HG02798 (cell line): ENCODE measurements around the gene FGF22.
"Not testable (repeated sequence)": the region's sequence is repeated elsewhere in the genome, so short reads cannot be mapped to it uniquely, and the experiment has no call there.

Experiments
- ATAC-seq: cut with Tn5 transposase; IDR thresholded peaks from one replicate; pipeline ENCODE4 v1.9.1; 2021; ENCODE audit warnings: mild to moderate bottlenecking; ENCODE audit not compliant: unreplicated experiment, poor library complexity

The FGF22 gene

DNA sequence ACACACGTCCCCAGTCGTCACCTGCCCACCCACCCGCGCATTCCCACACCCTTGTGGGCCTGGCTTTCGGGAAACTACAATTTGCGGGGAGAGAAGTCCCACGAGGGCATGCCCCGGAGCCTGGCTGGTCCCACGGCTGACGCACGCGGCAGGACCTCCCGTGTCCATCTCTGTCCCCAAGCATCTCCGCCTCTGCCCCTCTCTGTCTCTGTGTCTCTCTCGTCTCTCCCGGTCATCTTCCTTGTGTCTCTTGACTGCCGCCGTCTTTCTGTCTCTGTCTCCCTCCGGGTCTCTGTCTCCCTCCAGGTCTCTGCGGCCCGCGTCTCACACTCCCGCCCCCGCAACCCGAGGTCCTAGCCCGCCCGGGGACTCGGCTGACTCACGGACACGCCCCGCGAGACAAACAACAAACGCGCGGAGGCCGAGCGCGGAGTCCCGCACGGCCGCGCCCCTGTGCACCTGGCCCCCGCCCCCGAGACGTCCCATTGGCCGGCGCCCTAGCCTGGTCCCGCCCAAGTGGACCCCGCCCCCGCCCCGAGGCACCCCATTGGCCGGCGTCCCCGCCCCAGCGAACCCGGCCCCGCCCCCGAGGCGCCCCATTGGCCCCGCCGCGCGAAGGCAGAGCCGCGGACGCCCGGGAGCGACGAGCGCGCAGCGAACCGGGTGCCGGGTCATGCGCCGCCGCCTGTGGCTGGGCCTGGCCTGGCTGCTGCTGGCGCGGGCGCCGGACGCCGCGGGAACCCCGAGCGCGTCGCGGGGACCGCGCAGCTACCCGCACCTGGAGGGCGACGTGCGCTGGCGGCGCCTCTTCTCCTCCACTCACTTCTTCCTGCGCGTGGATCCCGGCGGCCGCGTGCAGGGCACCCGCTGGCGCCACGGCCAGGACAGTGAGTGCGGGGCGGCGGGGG, at the start of gene FGF22:
TSS of gene FGF22 (plus strand) at position 627 of the 908 bp plus-strand sequence. CDS start at position 674, 47 bp downstream.
- peak; percentile 75 for ATAC-seq

DNA sequence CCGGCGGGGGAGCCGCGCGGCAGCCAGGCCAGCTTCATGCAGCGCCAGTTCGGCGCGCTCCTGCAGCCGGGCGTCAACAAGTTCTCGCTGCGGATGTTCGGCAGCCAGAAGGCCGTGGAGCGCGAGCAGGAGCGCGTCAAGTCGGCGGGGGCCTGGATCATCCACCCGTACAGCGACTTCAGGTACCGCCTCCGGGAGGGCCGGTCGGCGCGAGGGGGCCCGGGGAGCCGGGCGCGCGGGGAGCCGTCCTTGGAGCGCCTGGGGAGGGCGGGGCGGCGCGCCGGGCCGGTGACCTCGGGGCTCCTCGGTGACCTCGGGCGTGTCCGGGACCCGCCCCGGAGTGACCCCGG, 49.3 kb upstream of the FGF22 start:
- ATAC-seq = no peak

DNA sequence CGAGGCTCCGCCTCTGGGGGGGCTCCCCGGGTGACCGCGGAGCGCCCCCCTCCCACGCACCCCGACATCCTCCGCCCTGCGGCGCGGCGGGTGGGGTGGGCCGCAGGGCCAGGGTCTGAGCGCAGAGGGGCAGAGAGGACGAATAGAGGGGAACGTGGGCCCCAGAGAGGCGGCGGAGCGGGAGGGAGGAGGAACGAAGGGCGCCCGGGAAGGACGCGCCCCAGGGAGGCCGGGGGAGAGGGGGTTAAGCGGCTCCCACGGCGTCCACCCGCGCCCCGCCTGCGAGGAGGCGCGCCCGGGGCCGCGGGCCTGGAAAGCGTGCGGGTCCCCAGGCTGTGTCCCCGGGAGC, 49.0 kb upstream of the FGF22 start:
- ATAC-seq = no peak

DNA sequence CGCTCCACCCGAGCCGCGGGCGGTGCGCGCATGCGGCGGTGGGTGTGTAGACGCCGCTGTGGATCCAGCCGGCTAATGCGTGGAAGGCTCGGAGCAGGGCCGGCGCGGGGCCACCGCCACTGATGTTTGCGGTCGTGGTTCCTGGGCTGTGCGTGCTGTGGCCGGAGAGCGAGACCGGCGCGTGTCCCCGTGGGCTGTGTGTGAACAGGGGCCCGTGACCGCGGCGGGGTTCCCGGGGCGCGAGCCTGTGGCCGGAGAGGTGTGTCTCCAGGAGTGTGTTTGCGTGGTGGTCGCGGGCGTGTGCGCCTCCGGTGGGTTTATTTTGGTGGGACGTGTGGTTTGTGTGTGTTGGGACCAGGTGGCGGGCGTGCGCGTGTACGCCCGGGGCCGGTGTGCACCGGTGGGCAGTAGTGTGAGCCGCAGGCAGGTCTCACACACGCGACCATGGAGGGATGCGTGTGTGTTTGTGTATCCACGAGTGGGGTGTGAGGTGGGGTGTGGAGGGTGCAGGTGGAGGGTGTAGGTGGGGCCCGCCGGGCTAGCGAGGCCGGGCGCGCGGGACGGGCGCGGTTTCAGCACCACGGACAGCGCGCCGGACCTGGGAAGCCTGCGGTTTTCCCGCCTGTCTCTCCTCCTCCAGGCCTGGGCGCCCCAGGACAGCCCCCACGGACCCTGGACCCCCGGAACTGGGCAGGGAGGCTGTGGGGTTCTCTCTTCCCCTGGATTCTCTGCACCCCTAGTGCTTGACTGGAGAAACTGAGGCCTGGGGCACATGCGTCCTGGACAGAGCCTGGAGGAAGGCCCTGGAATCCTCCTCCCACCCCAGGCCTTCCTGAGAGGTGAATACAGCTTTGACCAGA, 48.4 kb upstream of the FGF22 start:
- ATAC-seq = no peak

DNA sequence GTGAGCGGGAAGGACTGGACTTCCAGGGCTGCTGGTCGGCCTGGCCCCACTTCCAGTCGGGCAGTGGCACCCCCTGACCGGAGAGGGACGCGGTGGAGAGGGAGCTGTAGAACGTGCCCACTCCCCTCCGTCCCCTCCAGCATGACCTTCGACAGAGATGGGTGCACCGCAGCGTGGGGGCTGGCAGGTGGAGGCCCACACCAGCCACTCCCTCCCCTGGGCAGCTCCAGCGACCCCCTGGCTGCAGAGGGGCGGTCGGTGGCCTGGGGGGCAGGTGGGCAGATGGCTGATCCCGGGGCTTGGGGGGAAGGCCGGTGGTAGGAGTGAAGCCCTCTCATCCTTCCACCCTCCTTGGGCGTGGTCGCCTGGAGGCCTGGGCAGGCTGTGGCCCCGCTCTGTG, 47.6 kb upstream of the FGF22 start:
- ATAC-seq = no peak

DNA sequence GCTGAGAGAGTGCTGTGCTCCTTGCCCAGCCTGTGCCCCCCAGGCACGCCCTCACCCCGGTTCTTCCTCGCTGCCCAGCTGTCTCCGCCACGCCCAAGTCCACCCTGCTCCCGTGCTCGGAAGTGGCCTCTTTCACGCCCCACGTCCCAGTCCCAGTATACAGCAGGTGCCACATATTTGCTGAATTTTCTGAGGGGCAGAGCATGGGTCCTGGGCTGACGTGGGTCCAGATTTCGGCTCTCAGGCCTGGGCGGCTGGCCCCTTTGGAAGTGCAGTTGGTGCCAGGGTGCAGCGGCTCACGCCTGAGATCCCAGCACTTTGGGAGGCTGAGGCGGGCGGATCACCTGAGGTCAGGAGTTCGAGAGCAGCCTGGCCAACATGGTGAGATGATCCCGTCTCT, 46.6 kb upstream of the FGF22 start:
- ATAC-seq = no peak

DNA sequence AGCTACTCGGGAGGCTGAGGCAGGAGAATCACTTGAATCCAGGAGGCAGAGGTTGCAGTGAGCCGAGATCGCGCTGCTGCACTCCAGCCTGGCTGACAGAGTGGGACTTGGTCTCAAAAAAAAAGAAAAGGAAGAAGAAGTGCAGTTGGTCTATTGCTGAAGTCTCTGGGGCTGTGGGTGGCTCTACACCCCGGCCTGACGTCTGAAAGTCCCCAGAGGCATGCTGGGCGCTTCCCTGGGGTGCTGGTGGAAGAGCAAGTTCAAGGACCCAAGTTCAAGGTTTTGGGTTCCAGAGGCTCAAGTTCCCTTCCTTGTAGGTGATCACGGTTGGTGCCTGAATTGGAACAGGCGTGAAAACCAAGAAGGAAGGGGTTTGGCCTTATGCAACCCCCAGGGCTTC, 46.2 kb upstream of the FGF22 start:
- no peak for ATAC-seq

DNA sequence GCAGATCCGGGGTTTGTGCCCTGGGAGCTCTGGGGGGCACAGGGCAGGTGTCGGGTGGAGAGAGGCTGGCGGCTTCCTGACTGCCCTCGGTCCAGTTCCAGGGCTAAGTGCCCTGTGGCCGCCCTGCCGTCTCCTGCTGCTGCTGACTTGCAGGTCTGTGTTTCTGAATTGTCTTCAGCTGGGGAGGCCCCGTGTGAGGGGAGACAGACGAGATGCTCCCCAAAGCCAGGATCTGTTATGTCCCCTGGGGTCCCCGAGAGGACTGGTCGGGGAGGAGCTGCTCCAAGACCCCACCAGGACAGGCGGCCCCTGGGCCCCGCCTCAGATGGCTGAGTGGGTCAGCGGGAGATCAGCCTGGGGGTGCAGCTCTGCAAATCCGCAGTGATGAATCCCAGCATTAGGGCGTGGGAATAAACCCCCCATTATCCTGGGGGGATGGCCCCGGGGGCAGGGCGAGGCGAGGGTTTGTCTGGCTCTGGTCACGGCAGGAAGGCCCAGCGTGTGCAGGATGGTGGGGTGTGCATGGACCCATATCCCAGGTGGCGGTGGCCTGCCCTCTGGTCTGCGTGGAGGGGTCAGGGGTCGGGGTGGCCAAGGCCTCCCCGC, 45.3 kb upstream of the FGF22 start:
- no peak for ATAC-seq

DNA sequence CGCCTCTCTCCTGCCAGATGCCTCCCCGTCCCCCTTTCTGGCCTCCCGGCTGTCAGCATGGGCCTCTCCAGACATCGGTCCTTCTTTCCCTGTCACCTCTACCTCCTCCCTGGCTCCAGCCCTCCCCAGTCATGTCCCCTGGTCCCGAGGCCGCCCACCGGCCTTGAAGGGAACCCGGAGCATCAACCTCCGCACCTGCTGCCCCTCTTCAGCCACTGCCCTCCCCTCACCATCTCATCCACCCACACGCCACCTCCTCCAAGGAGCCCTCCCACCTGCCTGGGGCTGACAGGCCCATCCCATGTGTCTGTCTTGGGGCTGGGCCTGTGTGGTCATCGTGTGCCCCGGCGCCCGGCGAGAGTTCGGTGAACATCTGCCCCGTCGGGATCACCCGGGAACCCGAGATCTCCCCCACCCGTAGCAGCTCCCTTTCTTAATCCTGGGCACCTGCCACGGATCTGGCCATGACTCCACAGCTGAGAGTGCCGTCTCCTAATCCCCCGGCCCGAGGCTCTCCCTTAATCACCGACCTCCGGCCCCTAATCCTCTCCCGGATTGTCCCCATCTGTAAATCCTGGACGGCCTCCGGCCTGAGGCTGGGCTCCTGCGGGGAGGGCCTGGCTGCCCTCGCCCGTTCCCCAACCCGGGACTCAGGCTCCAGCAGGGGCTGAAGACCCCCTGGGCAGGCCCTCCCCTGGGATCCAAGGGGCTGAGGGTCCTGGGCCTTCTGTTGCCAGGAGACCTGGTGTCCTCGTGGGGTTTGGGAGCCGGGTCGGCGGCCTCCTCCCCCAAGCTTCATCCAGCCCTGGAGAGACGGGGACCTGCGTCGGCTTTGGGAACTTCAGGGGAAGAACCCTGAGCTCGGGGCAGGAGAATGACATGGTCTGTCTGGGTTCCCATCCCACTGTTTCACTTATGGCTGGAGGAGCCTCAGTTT, 44.1 kb upstream of the FGF22 start:
- no peak for ATAC-seq

DNA sequence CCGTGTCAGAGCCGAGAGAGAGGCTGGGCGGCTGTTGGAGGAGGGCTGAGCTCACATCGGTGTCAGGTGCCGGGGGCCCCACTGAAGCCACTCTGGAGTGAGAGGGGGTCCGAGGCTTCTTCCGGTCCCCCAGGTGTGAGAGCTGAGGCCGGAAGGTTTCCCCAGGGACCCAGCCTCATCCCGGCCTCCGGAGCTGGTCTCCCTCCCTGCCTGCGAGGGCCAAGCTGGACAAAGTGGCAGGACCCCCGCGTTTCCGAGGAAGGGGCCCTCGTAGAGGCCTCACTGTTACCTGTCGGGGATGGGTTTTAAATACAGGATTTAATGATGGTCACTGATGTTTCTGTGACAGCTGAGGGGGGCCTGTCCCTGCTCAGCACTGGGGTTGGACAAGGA, 43.4 kb upstream of the FGF22 start:
- no peak for ATAC-seq

DNA sequence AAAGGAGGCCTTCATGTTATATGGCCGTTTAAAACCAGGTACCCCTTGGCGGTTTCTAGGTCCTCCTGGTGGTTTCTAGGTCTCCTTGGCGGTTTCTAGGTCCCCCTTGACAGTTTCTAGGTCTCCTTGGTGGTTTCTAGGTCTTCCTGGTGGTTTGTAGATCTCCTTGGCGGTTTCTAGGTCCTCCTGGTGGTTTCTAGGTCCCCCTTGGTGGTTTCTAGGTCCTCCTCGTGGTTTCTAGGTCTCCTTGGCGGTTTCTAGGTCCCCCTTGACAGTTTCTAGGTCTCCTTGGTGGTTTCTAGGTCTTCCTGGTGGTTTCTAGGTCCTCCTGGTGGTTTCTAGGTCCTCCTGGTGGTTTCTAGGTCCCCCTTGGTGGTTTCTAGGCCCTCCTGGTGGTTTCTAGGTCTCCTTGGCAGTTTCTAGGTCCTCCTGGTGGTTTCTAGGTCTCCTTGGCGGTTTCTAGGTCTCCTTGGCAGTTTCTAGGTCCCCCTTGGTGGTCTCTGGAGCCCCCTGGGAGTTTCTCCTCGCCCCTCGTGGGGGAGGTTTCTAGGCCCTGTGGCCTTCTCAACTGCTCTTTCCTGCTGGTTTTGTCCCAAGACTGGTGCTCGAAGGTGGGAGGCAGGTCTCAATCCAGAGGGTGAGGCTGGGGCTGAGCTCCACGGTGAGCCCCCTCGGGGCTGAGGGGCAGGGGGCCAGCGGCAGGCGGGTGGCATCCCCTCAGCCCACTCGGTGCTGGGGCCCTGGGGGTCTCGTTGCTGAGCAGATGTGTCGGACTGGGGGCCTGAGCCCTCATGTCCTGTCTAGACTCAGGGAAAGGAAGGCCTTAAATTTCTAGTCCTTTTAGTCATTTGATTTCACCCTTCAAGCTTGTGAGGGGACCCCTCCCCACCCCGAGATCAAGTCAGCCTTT, 42.0 kb upstream of the FGF22 start:
- ATAC-seq = no peak

DNA sequence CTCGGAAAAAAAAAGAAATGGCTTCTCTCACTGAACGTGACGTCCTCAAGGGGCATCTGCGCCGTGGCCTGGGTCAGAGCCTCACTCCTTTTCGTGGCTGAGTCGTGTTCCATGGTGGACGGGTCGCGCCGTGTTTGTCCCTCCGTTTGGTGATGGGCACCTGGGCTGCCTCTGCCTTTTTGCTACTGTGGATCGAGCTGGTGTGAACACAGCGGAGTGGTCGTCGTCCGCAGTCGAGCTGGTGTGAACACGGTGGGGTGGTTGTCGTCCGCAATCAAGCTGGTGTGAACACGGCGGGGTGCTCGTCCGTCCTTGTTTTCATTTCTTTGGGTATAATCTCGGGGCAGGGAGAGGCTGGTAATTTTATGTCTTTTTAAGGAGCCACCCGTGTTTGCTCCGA, 38.4 kb upstream of the FGF22 start:
- ATAC-seq = no peak

DNA sequence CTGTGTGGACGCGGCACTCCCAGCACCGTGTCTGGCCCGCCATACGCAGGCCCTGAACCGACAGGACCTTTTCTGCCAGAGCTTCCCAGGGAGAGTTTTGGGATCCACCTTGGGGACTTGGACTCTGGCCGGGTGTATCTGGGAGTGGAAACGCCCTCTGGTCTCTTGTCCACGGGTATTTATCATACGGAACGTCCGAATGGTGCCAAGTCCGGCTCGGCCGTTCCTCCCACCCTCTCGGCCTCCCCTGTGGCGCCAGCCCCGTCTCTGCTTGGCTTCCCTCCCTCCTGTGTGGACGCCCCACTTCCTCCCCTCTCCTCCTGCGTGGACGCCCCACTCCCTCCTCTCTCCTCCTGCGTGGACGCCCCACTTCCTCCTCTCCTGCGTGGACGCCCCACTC, 37.9 kb upstream of the FGF22 start:
- no peak for ATAC-seq

DNA sequence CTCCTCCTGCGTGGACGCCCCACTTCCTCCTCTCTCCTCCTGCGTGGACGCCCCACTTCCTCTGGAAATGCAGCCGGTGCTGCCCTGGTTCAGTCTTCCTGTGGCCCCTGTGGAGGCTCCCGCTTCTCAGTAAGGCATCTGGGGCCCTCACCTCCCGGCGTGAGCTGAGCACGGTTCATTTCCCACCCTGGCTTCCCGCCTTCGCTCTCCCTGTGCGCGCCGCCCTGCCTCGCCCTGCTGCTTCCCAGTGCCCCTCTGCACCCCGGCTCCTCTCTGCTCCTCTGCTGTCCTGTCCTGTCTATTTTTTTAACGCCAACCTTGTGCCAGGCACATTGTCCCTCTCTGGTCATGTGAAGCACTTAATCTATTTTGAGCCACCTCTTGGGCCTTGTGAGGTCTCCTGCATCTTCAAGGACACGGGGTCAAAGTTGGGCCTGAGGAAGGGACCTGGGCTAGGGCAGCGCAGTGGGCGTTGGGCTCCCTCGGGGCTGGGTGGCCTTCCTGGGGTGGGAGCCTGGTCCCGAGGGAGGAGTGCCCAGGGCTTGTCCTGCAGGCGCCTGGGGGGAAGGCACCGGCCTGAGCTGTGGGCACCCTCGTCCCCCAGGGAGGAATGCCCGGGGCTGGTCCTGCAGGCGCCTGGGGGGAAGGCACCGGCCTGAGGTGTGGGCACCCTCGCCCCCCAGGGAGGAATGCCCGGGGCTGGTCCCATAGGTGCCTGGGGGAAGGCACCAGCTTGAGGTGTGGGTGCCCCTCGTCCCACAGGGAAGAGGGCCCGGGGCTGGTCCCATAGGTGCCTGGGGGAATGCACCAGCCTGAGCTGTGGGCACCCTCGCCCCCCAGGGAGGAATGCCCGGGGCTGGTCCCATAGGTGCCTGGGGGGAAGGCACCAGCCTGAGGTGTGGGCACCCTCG, 37.0 kb upstream of the FGF22 start:
- ATAC-seq = no peak

DNA sequence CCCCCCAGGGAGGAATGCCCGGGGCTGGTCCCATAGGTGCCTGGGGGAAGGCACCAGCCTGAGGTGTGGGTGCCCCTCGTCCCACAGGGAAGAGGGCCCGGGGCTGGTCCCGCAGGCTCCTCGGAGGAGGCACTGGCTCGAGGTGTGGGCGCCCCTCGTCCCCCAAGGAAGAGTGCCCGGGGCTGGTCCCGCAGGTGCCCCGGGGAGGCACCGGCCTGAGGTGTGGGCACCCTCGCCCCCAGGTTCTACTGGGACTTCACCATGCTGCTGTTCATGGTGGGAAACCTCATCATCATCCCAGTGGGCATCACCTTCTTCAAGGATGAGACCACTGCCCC, 36.4 kb upstream of the FGF22 start:
- ATAC-seq = not testable (repeated sequence)

DNA sequence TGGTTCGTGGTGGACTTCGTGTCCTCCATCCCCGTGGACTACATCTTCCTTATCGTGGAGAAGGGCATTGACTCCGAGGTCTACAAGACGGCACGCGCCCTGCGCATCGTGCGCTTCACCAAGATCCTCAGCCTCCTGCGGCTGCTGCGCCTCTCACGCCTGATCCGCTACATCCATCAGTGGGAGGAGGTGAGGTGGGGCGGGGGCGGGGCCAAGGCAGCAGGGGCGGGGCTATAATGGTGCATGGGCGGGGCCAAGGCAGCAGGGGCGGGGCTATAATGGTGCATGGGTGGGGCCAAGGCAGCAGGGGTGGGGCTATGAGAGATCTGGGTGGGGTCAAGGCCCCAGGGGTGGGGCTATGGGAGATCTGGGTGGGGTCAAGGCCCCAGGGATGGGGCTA, 35.9 kb upstream of the FGF22 start:
- ATAC-seq = not testable (repeated sequence)

DNA sequence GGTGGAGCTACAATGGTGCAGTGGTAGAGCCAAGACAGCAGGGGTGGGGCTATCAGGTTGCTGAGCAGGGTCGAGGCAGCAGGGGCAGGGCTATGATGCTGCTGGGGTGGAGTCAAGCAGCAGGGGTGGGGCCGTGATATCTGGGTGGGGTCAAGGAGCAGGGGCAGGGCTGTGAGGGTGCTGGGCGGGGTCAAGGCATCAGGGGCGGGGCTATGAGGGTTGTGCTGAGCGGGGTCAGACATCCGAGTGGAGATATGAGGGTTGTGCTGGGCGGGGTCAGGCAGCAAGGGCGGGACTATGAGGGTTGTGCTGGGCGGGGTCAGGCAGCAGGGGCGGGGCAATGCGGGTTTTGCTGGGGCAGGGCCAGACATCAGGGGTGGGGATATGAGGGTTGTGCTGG, 35.3 kb upstream of the FGF22 start:
- ATAC-seq = no peak
